HG03571 (cell line): ENCODE measurements around the gene GRHL1.
"Not testable (repeated sequence)": the region's sequence is repeated elsewhere in the genome, so short reads cannot be mapped to it uniquely, and the experiment has no call there.

Experiments used
- ATAC-seq: cut with Tn5 transposase; IDR thresholded peaks from one replicate; pipeline ENCODE4 v1.9.1; 2021; ENCODE audit not compliant: unreplicated experiment

The GRHL1 gene

DNA sequence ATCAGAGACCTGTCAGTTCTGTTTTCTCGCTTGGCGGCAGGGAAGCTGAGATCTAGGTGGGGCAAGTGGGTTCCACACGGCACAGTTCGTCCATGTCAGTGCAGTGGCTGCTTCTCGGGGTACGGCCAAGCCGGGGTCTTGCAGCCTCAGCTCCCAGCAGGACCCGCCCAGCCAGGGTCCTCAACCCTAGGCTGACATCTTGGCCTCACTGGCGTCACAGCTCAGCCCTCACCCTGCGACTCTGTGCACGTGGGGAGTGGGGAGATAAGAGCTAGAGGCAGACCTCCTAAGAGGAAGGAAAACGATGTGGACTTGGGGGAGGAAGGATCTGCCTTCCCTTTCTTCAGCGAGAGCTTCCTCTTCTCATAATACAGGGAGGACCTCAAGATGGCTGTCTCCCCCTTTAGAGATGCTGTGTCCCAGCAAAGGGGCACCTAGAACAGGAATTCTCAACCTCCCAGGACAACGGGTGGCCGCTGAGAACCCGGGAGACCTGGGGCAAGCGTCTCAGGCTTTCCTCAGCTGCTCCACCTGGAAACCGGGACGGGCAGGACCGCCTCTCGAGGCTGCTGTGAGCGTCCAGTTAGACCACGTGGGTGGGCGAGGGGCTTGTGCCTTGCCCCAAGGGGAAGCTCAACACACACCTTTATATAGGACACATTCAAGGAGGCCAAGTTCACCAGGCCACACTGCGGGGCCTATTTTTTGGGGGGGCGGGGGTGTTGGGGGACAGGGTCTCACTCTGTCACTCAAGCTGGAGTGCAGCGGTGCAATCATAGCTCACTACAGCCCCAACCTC lies 68.3 kb downstream of the GRHL1 start:
- ATAC-seq = no peak

DNA sequence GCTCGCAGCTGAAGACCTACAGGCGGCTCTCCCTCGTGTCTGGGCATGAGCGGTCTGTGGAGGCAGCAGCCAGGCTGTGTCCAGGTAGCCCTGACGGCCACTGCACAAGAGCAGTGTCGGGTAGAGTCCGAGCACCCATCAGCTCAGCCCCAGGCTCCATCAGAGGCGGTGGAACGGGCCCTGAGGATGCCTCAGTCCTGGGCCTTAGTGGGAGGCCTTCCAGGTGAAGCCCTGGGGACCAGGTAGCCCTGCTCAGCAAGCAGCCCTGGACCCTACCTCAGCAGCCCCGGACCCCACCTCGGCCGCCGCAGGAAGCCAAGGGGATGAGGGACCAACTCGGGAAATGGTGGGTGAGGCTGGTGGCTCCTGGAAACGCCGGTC lies 70.5 kb downstream of the GRHL1 start:
- ATAC-seq = no peak

DNA sequence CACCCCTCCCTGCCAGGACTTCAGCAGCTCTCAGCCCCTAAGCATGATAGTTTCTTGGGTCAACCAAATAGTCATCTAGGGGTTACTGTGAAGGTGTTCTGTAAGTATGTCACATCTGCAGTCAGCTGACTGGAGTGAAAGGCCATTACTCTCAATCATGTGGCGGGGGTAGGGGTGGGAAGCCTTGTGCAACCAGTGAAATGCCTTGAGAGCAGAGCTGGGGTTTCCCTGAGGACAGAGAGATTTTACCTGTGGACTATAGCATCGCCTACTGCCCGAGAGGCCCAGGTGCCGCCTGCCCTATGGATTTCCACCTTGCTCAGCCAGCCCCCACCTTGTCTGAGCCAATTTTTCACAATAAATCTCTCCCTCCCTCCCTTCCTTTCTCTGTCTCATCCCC lies 71.0 kb downstream of the GRHL1 start:
- no peak for ATAC-seq

GRCh38 chr2:10022966-10023662 lies 71.6 kb downstream of the GRHL1 start:
- ATAC-seq = no peak

GRCh38 chr2:10026940-10027569 lies 75.6 kb downstream of the GRHL1 start:
- ATAC-seq = no peak

GRCh38 chr2:10027660-10028330 lies 76.3 kb downstream of the GRHL1 start:
- no peak for ATAC-seq

GRCh38 chr2:10028407-10028987 lies 77.0 kb downstream of the GRHL1 start:
- no peak for ATAC-seq

- no peak for ATAC-seq
Observed at GRCh38 chr2:10028988-10029874, 77.7 kb downstream of the GRHL1 start.

- ATAC-seq = no peak
Observed at GRCh38 chr2:10029875-10030223, 78.4 kb downstream of the GRHL1 start.

- no peak for ATAC-seq
Observed at GRCh38 chr2:10030311-10030736, 78.8 kb downstream of the GRHL1 start.

GRCh38 chr2:10030798-10031197 lies 79.3 kb downstream of the GRHL1 start:
- ATAC-seq = not testable (repeated sequence)

DNA sequence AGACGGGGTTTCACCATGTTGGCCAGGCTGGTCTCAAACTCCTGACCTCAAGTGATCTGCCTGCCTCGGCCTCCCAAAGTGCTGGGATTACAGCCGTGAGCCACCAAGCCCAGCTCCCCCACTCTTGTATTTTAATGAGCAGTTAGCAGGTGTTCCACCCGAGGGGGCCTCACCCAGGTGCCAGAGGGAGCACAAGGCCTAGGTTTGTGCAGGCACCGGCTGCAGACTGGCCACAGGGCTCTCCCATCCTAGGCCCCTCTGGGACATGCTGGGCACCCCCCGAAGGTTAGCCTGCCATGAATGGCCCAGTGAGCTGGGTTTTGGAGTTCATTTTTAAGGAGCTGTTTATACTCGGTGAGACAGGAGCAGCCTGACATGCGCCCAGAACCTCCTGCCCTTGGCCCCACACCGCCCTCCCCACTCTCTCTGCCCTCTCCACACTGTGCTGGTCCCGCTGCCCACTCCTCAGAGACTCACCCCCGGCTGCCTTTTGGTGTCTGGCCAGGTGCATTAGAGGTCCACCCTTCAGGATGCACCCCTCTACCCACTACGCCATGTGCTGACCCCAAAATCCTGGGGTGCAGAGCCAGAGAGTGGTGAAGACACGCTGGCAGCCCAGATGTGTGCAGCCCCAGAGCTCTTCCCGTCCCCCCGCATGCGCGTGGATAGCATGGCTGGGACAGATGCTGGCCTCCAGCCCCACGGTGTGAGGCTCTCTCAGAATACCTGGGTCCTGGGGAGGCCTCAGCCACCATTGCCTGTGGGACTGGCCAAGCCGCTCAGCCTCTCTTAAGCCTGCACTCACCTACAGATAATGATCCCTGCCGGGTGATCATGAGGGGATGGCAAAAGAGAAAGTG lies 80.6 kb downstream of the GRHL1 start:
- no peak for ATAC-seq

DNA sequence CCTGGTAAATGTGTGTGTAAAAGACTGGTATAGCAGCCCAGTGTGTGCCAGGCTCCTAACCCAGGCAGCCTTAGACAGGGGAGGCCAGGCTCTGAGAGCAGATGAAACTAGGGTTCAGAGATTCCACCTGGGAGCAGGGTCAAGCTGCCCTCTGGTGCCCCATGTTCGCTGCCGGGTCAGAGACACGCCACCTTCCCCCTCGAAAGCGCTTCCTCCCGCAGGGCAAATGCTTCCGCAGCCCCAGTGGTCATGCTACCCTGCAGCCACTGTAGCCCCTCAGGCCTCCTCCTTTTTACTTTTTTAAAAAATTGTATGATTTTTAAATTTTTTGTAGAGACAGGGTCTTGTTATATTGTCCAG lies 81.2 kb downstream of the GRHL1 start:
- ATAC-seq = no peak

DNA sequence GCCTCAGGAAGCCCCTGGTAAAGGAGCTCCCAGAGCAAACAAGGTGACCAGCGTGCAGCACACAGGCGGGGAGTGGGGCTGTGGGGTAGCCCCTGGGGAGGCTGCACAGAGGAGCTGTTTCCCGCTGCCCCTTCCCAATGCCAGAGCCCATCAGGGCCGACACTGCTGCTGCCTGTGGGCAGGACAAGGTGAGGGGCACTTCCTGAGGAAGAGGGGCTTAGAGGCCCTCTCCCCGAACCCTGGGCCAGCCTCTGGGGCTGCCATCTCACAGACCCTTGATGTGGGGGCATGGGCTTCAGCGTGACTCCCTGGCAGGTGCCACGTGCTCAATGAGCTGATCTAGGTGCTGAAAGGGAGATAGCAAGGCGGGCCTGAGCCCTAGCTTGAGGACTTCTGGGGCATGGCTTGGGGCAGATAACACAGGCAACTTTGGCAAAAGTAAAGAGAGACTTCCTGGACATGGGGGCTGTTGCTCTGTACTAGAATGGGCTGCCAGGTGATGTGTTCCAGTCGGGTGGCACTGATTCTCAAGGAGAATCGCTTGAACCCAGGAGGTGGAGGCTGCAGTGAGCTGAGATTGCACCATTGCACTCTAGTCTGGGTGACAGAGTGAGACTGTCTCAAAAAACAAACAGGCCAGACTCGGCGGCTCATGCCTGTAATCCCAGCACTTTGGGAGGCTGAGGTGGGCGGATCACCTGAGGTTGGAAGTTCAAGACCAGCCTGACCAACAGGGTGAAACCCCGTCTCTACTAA lies 81.9 kb downstream of the GRHL1 start:
- no peak for ATAC-seq

- no peak for ATAC-seq
Observed at GRCh38 chr2:10034333-10035052, 83.0 kb downstream of the GRHL1 start.

GRCh38 chr2:10035053-10035422 lies 83.5 kb downstream of the GRHL1 start:
- ATAC-seq = no peak

- ATAC-seq = no peak
Observed at GRCh38 chr2:10035633-10036032, 84.1 kb downstream of the GRHL1 start.
